GM12878 (cell line): ENCODE data around the gene SLC35B4. TPM values are rescaled to one million over a fixed set of nuclear protein-coding genes. Genes with fewer than 3 reads are reported as not detected.

Experiments
- ATAC-seq: fragments of 200-7000 bp; cut with Tn5 transposase; 3 replicates; pipeline ENCODE4 v1.9.1; 2020; ENCODE audit warnings: mild to moderate bottlenecking, moderate library complexity
- BruUV-seq: library from RNA; stranded (reverse); fragments of 400-500 nt; replicated peaks from 2 replicates; lab custom pipeline; 2021; lab: Mats Ljungman, UMichigan
- CTCF ChIA-PET: fragments of 300-600 bp; sonication (Branson Sonifier 250); formaldehyde crosslinking; extraction: SDS; loops from one replicate; lab custom pipeline; 2021; ENCODE audit warnings: inconsistent platforms; lab: Yijun Ruan, JAX
- POLR2A ChIA-PET: fragments of 350-600 bp; formaldehyde crosslinking; extraction: SDS; loops from one replicate; lab custom pipeline; 2021; ENCODE audit warnings: inconsistent platforms; lab: Charles Lee
- RAD21 ChIA-PET: fragments of 300-600 bp; sonication (Branson Sonifier 250); formaldehyde crosslinking; loops from one replicate; lab custom pipeline; 2023; ENCODE audit warnings: antibody characterized with exemption; ENCODE audit not compliant: unreplicated experiment; lab: Charles Lee
- SMC1A ChIA-PET: fragments of 300-600 bp; sonication (Branson Sonifier 250); formaldehyde crosslinking; loops from one replicate; lab custom pipeline; 2023; ENCODE audit not compliant: unreplicated experiment, uncharacterized antibody; lab: Charles Lee
- DNase-seq: peaks from one replicate; pipeline ENCODE4 v3.0.0-alpha.2; 2011; ENCODE audit warnings: low read depth, low spot score
- FAIRE-seq: peaks from 3 replicates; lab custom pipeline; 2011; peaks lifted over from hg19 to GRCh38; lab: Jason Lieb, UNC
- H2AFZ ChIP-seq: 2 replicates; pipeline ENCODE4 v1.6.0; 2011; ENCODE audit warnings: low read depth, low read length, control low read depth; ENCODE audit not compliant: control insufficient read depth
- H3K27ac ChIP-seq: 2 replicates; pipeline ENCODE4 v1.5.1; 2011; ENCODE audit warnings: control low read depth; ENCODE audit not compliant: control insufficient read depth, insufficient read depth
- H3K27me3 ChIP-seq, 2 experiments: replicated peaks in 1 of 2; 2 replicates each; pipeline versions ENCODE4 v1.6.0 to v1.6.1; 2011; ENCODE audit warnings: low read length in 1 of 2; ENCODE audit not compliant: control insufficient read depth in 2 of 2, insufficient read depth in 2 of 2
- H3K36me3 ChIP-seq, 2 experiments: 2 replicates each; pipeline ENCODE4 v1.5.1; 2011; ENCODE audit warnings: low read length in 1 of 2; ENCODE audit not compliant: control insufficient read depth in 2 of 2, insufficient read depth in 2 of 2
- H3K4me1 ChIP-seq: 2 replicates; pipeline ENCODE4 v1.6.1; 2011; ENCODE audit warnings: mild to moderate bottlenecking, low read length, moderate library complexity, mixed read lengths; ENCODE audit not compliant: control insufficient read depth, insufficient read depth
- H3K4me2 ChIP-seq: 2 replicates; pipeline ENCODE4 v1.6.0; 2011; ENCODE audit warnings: control low read depth; ENCODE audit not compliant: control insufficient read depth, insufficient read depth
- H3K4me3 ChIP-seq: fragments of 200-600 bp; sonication (generic); 2 replicates; pipeline ENCODE4 v1.5.1; 2016
- H3K79me2 ChIP-seq: 2 replicates; pipeline ENCODE4 v1.6.0; 2011; ENCODE audit warnings: low read length; ENCODE audit not compliant: control insufficient read depth, insufficient read depth
- H3K9ac ChIP-seq: 2 replicates; pipeline ENCODE4 v1.8.0; 2011; ENCODE audit warnings: low read length, control low read depth, mixed read lengths; ENCODE audit not compliant: control insufficient read depth, insufficient read depth
- H3K9me3 ChIP-seq: replicated peaks from 3 replicates; pipeline ENCODE4 v1.5.1; 2011; ENCODE audit warnings: mild to moderate bottlenecking, low read length; ENCODE audit not compliant: control insufficient read depth, insufficient read depth
- H4K20me1 ChIP-seq: 2 replicates; pipeline ENCODE4 v1.6.0; 2011; ENCODE audit not compliant: control insufficient read depth, insufficient read depth
- BACH1 ChIP-seq: fragments of 450-650 bp; IDR thresholded peaks from 2 replicates; pipeline ENCODE4 v1.6.1; 2017; ENCODE audit warnings: mild to moderate bottlenecking, borderline replicate concordance
- BHLHE40 ChIP-seq, 2 experiments: fragments of 450-650 bp in 1 of 2; IDR thresholded peaks; 2 replicates each; pipeline ENCODE4 v1.6.1; 2011 to 2017; ENCODE audit warnings: low read depth in 2 of 2, borderline replicate concordance in 1 of 2, improper control_type of control experiment in 1 of 2, low read length in 1 of 2, mild to moderate bottlenecking in 1 of 2
- BRCA1 ChIP-seq: IDR thresholded peaks from 2 replicates; pipeline ENCODE4 v1.6.1; 2011; ENCODE audit warnings: low read depth, low read length, improper control_type of control experiment
- FOXK2 ChIP-seq: fragments of 450-650 bp; IDR thresholded peaks from 2 replicates; pipeline ENCODE4 v1.6.1; 2017; ENCODE audit warnings: mild to moderate bottlenecking, moderate library complexity
- GABPA ChIP-seq: IDR thresholded peaks from 2 replicates; pipeline ENCODE4 v1.6.1; 2014; ENCODE audit warnings: antibody characterized with exemption, low read depth, mild to moderate bottlenecking, inconsistent platforms
- GATAD2B ChIP-seq: fragments of 450-650 bp; conservative IDR thresholded peaks from 2 replicates; pipeline ENCODE4 v1.6.1; 2017; ENCODE audit warnings: low read depth, mild to moderate bottlenecking, moderate library complexity
- HDGF ChIP-seq: fragments of 450-650 bp; IDR thresholded peaks from 2 replicates; pipeline ENCODE4 v1.6.1; 2016; ENCODE audit warnings: antibody characterized with exemption
- KAT2A ChIP-seq: conservative IDR thresholded peaks from 2 replicates; pipeline ENCODE4 v1.6.1; 2011; ENCODE audit warnings: low read depth, low read length; ENCODE audit not compliant: control insufficient read depth
- LARP7 ChIP-seq: fragments of 450-650 bp; IDR thresholded peaks from 2 replicates; pipeline ENCODE4 v1.6.1; 2017; ENCODE audit warnings: mild to moderate bottlenecking
- MTA2 ChIP-seq: fragments of 450-650 bp; IDR thresholded peaks from 2 replicates; pipeline ENCODE4 v1.6.1; 2016; ENCODE audit warnings: low read depth, mild to moderate bottlenecking, moderate library complexity
- PAX8 ChIP-seq: fragments of 450-650 bp; IDR thresholded peaks from 2 replicates; pipeline ENCODE4 v1.6.1; 2017; ENCODE audit warnings: mild to moderate bottlenecking, moderate library complexity
- POLR2AphosphoS2 ChIP-seq: IDR thresholded peaks from 2 replicates; pipeline ENCODE4 v1.6.1; 2011; ENCODE audit warnings: low read depth, mild to moderate bottlenecking, low read length, improper control_type of control experiment, moderate library complexity
- TARDBP ChIP-seq: IDR thresholded peaks from 2 replicates; pipeline ENCODE4 v1.6.1; 2016; ENCODE audit warnings: borderline replicate concordance
- WGBS: methylation state at CpG from one replicate; pipeline ENCODE4 v1.1.6; 2016; ENCODE audit warnings: low lambda C conversion rate; ENCODE audit not compliant: insufficient replicate concordance, insufficient coverage; ENCODE audit errors: missing lambda C conversion rate; 5-methylcytosine and 5-hydroxymethylcytosine counted together
- in situ Hi-C: fragments of 300-500 bp; cut with MboI; formaldehyde crosslinking; loops from 9 replicates; pipeline ENCODE4 v1.14.3; 2018; ENCODE audit warnings: mixed read lengths
- intact Hi-C: fragments of 100-400 bp; cut with micrococcal nuclease; formaldehyde crosslinking; loops from one replicate; pipeline ENCODE4 v1.14.2; 2022; ENCODE audit not compliant: unreplicated experiment
- polyA plus RNA-seq, 11 experiments: library from polyadenylated mRNA; depleted of rRNA in 4 of 11; unstranded in 6 of 11; stranded (reverse) in 5 of 11; fragments of >200 nt; fragmentation: Nextera tagmentation in 4 of 11; fragmentation: Illumina TruSeq in 1 of 11; extraction: Ambion mirVana in 4 of 11; extraction: Trizol in 1 of 11; gene quantifications; 1 replicate in 1 of 11; 2 replicates in 10 of 11; pipeline versions ENCODE4 v1.2.1 to v1.2.3, GENCODE V29; 2011 to 2016; ENCODE audit warnings: inconsistent platforms in 2 of 11, missing spikeins in 2 of 11, low read depth in 1 of 11
- total RNA-seq, 4 experiments: library from RNA; depleted of rRNA in 3 of 4; stranded (reverse); fragments of >200 nt in 3 of 4; fragmentation: Illumina TruSeq in 1 of 4; extraction: Trizol in 1 of 4; gene quantifications; 2 replicates each; pipeline versions ENCODE4 v1.2.1 to v1.2.3, GENCODE V29; 2013 to 2021
- TF ChIP-seq, protein P1 (sequence below): fragments of 450-650 bp; IDR thresholded peaks from 2 replicates; pipeline ENCODE4 v1.6.1; 2018; ENCODE audit warnings: borderline replicate concordance, mild to moderate bottlenecking; ENCODE audit not compliant: partially characterized antibody
- TF ChIP-seq, protein P2 (sequence below): IDR thresholded peaks from 2 replicates; pipeline ENCODE4 v1.6.1; 2012; ENCODE audit warnings: mild to moderate bottlenecking, low read depth, low read length

The SLC35B4 gene
- total and polyA plus RNA-seq, 10 of the 15 experiments (the other 5 are each of a cell fraction or from before 2014, with no cell fraction given), result 3.6 to 23.9 (median 14.0) TPM

DNA sequence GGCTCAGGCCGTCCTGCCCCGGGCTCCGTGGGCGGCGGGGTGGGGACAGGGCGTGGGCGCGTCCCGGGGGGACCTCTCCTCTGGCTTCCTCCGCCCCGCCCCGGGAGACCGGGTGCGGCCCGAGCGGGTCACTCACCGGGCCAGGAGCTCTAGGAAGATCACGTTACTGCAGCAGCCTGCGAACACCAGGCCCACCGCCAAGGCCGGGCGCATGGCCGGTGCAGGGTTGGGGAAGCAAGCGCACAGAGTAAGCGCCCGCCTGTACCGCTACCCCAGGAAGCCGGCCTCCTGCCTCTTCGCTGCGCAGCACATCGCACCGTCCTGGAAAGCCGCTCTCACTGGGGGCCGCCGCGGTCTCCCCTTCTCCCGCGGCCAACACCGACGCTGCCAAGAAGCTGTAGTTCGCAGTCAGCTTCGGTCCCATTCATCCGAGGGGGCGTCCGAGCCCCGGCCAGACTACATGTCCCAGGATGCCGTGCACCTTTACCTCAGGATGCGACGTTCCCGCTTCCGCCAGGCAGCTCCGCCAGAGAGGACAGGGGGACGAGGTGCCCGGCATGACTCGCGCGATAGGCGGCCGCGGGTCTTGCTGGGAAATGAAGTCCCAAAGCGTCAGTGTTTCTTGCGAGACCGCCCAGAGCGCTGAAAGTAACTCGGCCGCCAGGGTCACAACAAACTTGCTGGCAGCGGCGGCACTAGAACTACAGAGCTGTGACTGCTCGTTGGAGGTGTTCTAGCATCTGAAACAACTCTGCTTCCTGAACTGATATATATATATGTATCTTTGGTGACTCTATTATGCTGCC lies at the start of gene SLC35B4 (continued):
- peak; percentile 89 for TF ChIP-seq GABPA
- TF ChIP-seq FOXK2, result no peak
- TF ChIP-seq MTA2, result no peak
- TF ChIP-seq, protein P1, sequence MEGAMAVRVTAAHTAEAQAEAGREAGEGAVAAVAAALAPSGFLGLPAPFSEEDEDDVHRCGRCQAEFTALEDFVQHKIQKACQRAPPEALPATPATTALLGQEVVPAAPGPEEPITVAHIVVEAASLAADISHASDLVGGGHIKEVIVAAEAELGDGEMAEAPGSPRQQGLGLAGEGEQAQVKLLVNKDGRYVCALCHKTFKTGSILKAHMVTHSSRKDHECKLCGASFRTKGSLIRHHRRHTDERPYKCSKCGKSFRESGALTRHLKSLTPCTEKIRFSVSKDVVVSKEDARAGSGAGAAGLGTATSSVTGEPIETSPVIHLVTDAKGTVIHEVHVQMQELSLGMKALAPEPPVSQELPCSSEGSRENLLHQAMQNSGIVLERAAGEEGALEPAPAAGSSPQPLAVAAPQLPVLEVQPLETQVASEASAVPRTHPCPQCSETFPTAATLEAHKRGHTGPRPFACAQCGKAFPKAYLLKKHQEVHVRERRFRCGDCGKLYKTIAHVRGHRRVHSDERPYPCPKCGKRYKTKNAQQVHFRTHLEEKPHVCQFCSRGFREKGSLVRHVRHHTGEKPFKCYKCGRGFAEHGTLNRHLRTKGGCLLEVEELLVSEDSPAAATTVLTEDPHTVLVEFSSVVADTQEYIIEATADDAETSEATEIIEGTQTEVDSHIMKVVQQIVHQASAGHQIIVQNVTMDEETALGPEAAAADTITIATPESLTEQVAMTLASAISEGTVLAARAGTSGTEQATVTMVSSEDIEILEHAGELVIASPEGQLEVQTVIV, result peak; percentile 44

DNA sequence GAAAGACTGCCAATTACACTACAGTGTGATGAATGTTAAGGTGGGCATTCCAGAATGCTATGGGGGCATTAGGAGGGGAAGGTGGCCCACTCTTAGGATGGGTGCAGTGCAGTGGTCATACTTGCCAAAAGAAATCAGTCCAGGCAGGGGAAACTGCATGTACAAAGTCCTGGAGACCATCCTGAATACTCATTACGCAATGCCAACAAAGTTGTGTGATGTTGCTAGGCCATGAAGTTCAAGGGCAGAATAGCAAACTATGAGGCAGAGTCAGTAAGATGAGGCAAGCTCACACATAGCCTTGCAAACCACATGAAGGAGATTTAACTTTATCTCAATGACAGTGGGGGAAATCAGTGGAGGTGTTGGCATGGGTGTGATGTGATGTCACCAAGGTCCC lies 49.8 kb upstream of the SLC35B4 start:
- no peak overlapping the region for H2AFZ ChIP-seq
- no peaks in the 10 kb centered on the region for H4K20me1 ChIP-seq
- H3K4me1 ChIP-seq, result no peaks in the 10 kb centered on the region
- H3K9me3 ChIP-seq, result no peaks in the 10 kb centered on the region
- H3K4me2 ChIP-seq, result no peak overlapping the region
- ChIA-PET CTCF (no interaction called here), POLR2A (no interaction called here), RAD21 (no interaction called here), SMC1A (interaction anchor here (1.1 kb wide), 1 partner anchor 9 kb away, joined by 3 read pairs; no protein-coding TSS in a partner anchor)
- H3K79me2 ChIP-seq, result no peaks in the 10 kb centered on the region
- no peak overlapping the region for H3K9ac ChIP-seq
- H3K4me3 ChIP-seq, result no peak overlapping the region
- no peak for DNase-seq
- peaks cover 0 to 1% of the 10 kb centered on the region in 2 experiments; a peak in 2 of 4 replicates for H3K27me3 ChIP-seq
- TF ChIP-seq BACH1, result no peak
- no peak for TF ChIP-seq LARP7
- no peak for TF ChIP-seq BRCA1
- TF ChIP-seq, protein P2, sequence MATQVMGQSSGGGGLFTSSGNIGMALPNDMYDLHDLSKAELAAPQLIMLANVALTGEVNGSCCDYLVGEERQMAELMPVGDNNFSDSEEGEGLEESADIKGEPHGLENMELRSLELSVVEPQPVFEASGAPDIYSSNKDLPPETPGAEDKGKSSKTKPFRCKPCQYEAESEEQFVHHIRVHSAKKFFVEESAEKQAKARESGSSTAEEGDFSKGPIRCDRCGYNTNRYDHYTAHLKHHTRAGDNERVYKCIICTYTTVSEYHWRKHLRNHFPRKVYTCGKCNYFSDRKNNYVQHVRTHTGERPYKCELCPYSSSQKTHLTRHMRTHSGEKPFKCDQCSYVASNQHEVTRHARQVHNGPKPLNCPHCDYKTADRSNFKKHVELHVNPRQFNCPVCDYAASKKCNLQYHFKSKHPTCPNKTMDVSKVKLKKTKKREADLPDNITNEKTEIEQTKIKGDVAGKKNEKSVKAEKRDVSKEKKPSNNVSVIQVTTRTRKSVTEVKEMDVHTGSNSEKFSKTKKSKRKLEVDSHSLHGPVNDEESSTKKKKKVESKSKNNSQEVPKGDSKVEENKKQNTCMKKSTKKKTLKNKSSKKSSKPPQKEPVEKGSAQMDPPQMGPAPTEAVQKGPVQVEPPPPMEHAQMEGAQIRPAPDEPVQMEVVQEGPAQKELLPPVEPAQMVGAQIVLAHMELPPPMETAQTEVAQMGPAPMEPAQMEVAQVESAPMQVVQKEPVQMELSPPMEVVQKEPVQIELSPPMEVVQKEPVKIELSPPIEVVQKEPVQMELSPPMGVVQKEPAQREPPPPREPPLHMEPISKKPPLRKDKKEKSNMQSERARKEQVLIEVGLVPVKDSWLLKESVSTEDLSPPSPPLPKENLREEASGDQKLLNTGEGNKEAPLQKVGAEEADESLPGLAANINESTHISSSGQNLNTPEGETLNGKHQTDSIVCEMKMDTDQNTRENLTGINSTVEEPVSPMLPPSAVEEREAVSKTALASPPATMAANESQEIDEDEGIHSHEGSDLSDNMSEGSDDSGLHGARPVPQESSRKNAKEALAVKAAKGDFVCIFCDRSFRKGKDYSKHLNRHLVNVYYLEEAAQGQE, result no peak
- no peak for TF ChIP-seq KAT2A
- no peak for TF ChIP-seq POLR2AphosphoS2
- TF ChIP-seq HDGF, result no peak
- no peak for TF ChIP-seq GATAD2B
- no peak for TF ChIP-seq PAX8
- no peak for TF ChIP-seq BHLHE40 (IDR thresholded peaks at IDR 0.05; ENCODE audit: borderline replicate concordance in 1 of 2, low read depth in 2 of 2, low read length in 1 of 2)
- TF ChIP-seq TARDBP, result no peak
- no peak for FAIRE-seq
- no TSS peak for BruUV-seq
- intact Hi-C loops, result no loop called here
- 21% methylated on average over 1 of the region's 1 CpG for WGBS
- in situ Hi-C loops, result no loop called here
- ATAC-seq, result no peak
- H3K36me3 ChIP-seq, result no peaks in the 10 kb centered on the region
- no peak overlapping the region for H3K27ac ChIP-seq
